ENCODE measurements around the gene RBM22.

RBM22 gene

GRCh38 chr5:150674341-150674821 is 26.5 kb downstream of the RBM22 start:
- DNase-seq (ENCODE audit: extremely low spot score, insufficient read length, low read depth): no peak
- FAIRE-seq: no peak

- no peak for FAIRE-seq
- no peak for DNase-seq (ENCODE audit: extremely low spot score, insufficient read length, low read depth)
These were observed 28.0 kb downstream of the RBM22 start for GRCh38 chr5:150672884-150673275.

GRCh38 chr5:150672237-150672883 is 28.5 kb downstream of the RBM22 start:
- FAIRE-seq (no peak), DNase-seq (ENCODE audit: extremely low spot score, insufficient read length, low read depth) (no peak)

GRCh38 chr5:150671509-150672236 is 29.2 kb downstream of the RBM22 start:
- DNase-seq (ENCODE audit: extremely low spot score, insufficient read length, low read depth): no peak
- FAIRE-seq: no peak

- no peak for FAIRE-seq
- no peak for DNase-seq (ENCODE audit: extremely low spot score, insufficient read length, low read depth)
These were observed 29.9 kb downstream of the RBM22 start for GRCh38 chr5:150670948-150671310.

GRCh38 chr5:150670275-150670947 is 30.5 kb downstream of the RBM22 start:
- DNase-seq (ENCODE audit: extremely low spot score, insufficient read length, low read depth): no peak
- no peak for FAIRE-seq

GRCh38 chr5:150665044-150665443 is 35.8 kb downstream of the RBM22 start:
- DNase-seq (ENCODE audit: extremely low spot score, insufficient read length, low read depth): no peak
- FAIRE-seq: no peak

- FAIRE-seq (no peak), DNase-seq (ENCODE audit: extremely low spot score, insufficient read length, low read depth) (no peak)
These were observed 36.9 kb downstream of the RBM22 start for GRCh38 chr5:150663936-150664335.

GRCh38 chr5:150662731-150663516 is 37.9 kb downstream of the RBM22 start:
- DNase-seq (ENCODE audit: extremely low spot score, insufficient read length, low read depth) (no peak), FAIRE-seq (no peak)

GRCh38 chr5:150661821-150662596 is 38.9 kb downstream of the RBM22 start:
- no peak for DNase-seq (ENCODE audit: extremely low spot score, insufficient read length, low read depth)
- no peak for FAIRE-seq

- DNase-seq (ENCODE audit: extremely low spot score, insufficient read length, low read depth) (no peak), FAIRE-seq (no peak)
These were observed 39.8 kb downstream of the RBM22 start, which contains the start of gene MYOZ3 for GRCh38 chr5:150661086-150661485. Gene MYOZ3 (plus strand): TSS chr5:150661251. CDS start chr5:150662942, 1,691 bp downstream.

- DNase-seq (ENCODE audit: extremely low spot score, insufficient read length, low read depth) (no peak), FAIRE-seq (no peak)
These were observed 40.6 kb downstream of the RBM22 start for GRCh38 chr5:150660108-150660831.

- no peak for DNase-seq (ENCODE audit: extremely low spot score, insufficient read length, low read depth)
- FAIRE-seq: no peak
These were observed 41.3 kb downstream of the RBM22 start for GRCh38 chr5:150659360-150660107.

GRCh38 chr5:150658699-150659265 is 42.1 kb downstream of the RBM22 start:
- no peak for FAIRE-seq
- no peak for DNase-seq (ENCODE audit: extremely low spot score, insufficient read length, low read depth)

GRCh38 chr5:150658121-150658520 is 42.7 kb downstream of the RBM22 start:
- no peak for DNase-seq (ENCODE audit: extremely low spot score, insufficient read length, low read depth)
- FAIRE-seq: no peak

- DNase-seq (ENCODE audit: extremely low spot score, insufficient read length, low read depth) (peak; percentile 79), FAIRE-seq (no peak)
These were observed 44.4 kb downstream of the RBM22 start for GRCh38 chr5:150656191-150657132.

- DNase-seq (ENCODE audit: extremely low spot score, insufficient read length, low read depth): no peak
- FAIRE-seq: no peak
These were observed 45.6 kb downstream of the RBM22 start for GRCh38 chr5:150655221-150655620.
